Lung (tissue), 12 donors: ENCODE measurements around the gene TMEM128. TPM values are rescaled to one million over a fixed set of nuclear protein-coding genes. Genes with fewer than 3 reads are reported as not detected.

ENCODE experiments used
- ATAC-seq: fragments of 200-7000 bp; cut with Tn5 transposase; one replicate; pipeline ENCODE4 v1.9.1; 2020; ENCODE audit warnings: moderate number of reproducible peaks; ENCODE audit not compliant: insufficient read depth, low FRiP score
- DNase-seq, 3 donors: peaks; one replicate each; pipeline ENCODE4 v3.0.0-alpha.2; 2013 to 2017
- H3K27ac ChIP-seq, 2 donors: one replicate each; pipeline ENCODE4 v1.5.1; 2013; ENCODE audit warnings: mild to moderate bottlenecking in 2 of 2, moderate library complexity in 2 of 2, control low read depth in 1 of 2, inconsistent platforms in 1 of 2, low read depth in 1 of 2, low read length in 1 of 2
- H3K27me3 ChIP-seq, 3 donors: one replicate each; pipeline ENCODE4 v1.5.1; 2013; ENCODE audit warnings: low read length in 2 of 3; ENCODE audit not compliant: control insufficient read depth in 3 of 3, insufficient read depth in 3 of 3
- H3K36me3 ChIP-seq, 4 donors: one replicate each; pipeline ENCODE4 v1.5.1; 2013; ENCODE audit warnings: low read length in 4 of 4, mild to moderate bottlenecking in 1 of 4, moderate library complexity in 1 of 4; ENCODE audit not compliant: control insufficient read depth in 4 of 4, insufficient read depth in 4 of 4
- H3K4me1 ChIP-seq, 5 donors: one replicate each; pipeline ENCODE4 v1.5.1; 2013; ENCODE audit warnings: low read length in 5 of 5, mild to moderate bottlenecking in 2 of 5, moderate library complexity in 1 of 5; ENCODE audit not compliant: control insufficient read depth in 5 of 5, insufficient read depth in 5 of 5
- H3K4me3 ChIP-seq: one replicate; pipeline ENCODE4 v1.5.1; 2013; ENCODE audit warnings: mild to moderate bottlenecking, control low read depth, moderate library complexity
- H3K9ac ChIP-seq, 2 donors: one replicate each; pipeline ENCODE4 v1.5.1; 2013; ENCODE audit warnings: low read length in 2 of 2, control low read depth in 1 of 2; ENCODE audit not compliant: insufficient read depth in 1 of 2
- H3K9me3 ChIP-seq, 4 donors: one replicate each; pipeline ENCODE4 v1.5.1; 2013; ENCODE audit warnings: low read length in 3 of 4, mild to moderate bottlenecking in 1 of 4, moderate library complexity in 1 of 4; ENCODE audit not compliant: control insufficient read depth in 4 of 4, insufficient read depth in 3 of 4
- WGBS, 2 donors: extraction: QIAGEN DNeasy Blood & Tissue Kit; methylation state at CpG; one replicate each; pipeline ENCODE4 v1.1.7; 2013; 5-methylcytosine and 5-hydroxymethylcytosine counted together
- polyA plus RNA-seq, 2 donors: library from polyadenylated mRNA; stranded (reverse); fragments of 200-250 nt; gene quantifications; one replicate each; pipeline ENCODE4 v1.2.1, GENCODE V29; 2013
- total RNA-seq, 2 donors: library from RNA; depleted of rRNA in 1 of 2; stranded (reverse); fragments of >200 nt in 1 of 2; gene quantifications; one replicate each; pipeline ENCODE4 v1.2.1, GENCODE V29; 2014 to 2021
- TF ChIP-seq, protein P1 (sequence below): IDR thresholded peaks from 2 replicates; pipeline ENCODE4 v1.5.1; 2012; ENCODE audit warnings: mild to moderate bottlenecking; ENCODE audit errors: control extremely low read depth, extremely low read depth
- donor health status: control.
- donor health status: control.
- donor health status: Bipolar disorder and iron deficiency.
- donor health status: healthy.
- donor health status: DM: yes; HTN: yes; CAD: no.

Gene TMEM128
- total and polyA plus RNA-seq, 4 donors: 27.5 to 31.3 (median 29.2) TPM

DNA sequence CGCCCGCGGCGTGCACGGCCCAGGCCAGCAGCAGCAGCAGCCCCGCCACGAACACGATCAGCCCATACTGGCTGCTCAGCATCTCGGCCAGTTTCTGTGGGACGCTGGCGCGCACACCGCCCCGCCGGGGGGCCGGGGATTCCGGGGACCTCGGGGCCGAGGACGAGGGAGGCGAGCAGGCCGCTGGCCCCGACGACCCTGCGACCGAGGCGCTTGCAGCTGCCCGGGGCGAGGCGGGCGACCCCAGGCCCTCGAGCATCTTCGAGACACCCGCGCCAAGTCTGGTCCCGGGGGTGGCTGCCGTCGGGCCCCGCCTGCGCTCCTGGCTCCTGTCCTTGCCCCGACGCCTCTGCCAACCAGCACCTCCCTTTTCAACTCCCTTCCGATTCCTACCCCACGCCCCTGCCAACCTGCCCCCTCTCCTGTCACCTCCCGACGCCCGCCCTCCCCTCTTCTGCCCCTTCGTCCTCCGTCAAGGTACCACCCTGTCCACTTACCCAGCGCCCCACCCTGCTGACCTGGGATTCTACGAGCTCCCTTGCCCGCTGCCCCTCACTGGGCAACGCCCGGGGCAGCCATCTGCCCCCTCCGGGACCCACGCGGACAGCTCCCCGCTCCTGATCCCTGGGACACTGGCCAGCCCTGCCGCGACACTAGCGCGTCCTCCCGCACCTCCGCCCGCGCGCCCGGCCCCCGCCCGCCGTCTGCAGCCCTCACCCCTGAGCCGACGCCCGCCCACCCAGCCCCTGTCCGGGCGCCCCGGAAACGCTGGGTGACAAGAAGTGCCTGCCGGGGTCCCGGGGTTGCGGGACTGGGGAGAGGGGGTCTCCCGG, 21.2 kb downstream of the TMEM128 start, which contains the start of gene OTOP1:
OTOP1 (minus strand) TSS at position 324 of the 833 bp plus-strand sequence; CDS start at position 259, 65 bp downstream.
- no peak for DNase-seq
- H3K27me3 ChIP-seq: peaks cover 11 to 45% (median 28%) of the 10 kb centered on the region in 3 donors
- TF ChIP-seq, protein P1, sequence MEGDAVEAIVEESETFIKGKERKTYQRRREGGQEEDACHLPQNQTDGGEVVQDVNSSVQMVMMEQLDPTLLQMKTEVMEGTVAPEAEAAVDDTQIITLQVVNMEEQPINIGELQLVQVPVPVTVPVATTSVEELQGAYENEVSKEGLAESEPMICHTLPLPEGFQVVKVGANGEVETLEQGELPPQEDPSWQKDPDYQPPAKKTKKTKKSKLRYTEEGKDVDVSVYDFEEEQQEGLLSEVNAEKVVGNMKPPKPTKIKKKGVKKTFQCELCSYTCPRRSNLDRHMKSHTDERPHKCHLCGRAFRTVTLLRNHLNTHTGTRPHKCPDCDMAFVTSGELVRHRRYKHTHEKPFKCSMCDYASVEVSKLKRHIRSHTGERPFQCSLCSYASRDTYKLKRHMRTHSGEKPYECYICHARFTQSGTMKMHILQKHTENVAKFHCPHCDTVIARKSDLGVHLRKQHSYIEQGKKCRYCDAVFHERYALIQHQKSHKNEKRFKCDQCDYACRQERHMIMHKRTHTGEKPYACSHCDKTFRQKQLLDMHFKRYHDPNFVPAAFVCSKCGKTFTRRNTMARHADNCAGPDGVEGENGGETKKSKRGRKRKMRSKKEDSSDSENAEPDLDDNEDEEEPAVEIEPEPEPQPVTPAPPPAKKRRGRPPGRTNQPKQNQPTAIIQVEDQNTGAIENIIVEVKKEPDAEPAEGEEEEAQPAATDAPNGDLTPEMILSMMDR: no peak
- 13 to 19% methylated on average over 59 to 82 of the region's 82 CpGs for WGBS, 2 donors
- no peak within 1 kb of the TSS for H3K9ac ChIP-seq
- H3K36me3 ChIP-seq: no peaks in the 10 kb centered on the region
- H3K27ac ChIP-seq: no peak within 1 kb of the TSS
- H3K4me1 ChIP-seq: peaks cover 0 to 2% (median 0%) of the 10 kb centered on the region in 5 donors
- peaks cover 0 to 12% (median 0%) of the 10 kb centered on the region in 4 donors for H3K9me3 ChIP-seq
- ATAC-seq: no peak
- no peak within 1 kb of the TSS for H3K4me3 ChIP-seq

DNA sequence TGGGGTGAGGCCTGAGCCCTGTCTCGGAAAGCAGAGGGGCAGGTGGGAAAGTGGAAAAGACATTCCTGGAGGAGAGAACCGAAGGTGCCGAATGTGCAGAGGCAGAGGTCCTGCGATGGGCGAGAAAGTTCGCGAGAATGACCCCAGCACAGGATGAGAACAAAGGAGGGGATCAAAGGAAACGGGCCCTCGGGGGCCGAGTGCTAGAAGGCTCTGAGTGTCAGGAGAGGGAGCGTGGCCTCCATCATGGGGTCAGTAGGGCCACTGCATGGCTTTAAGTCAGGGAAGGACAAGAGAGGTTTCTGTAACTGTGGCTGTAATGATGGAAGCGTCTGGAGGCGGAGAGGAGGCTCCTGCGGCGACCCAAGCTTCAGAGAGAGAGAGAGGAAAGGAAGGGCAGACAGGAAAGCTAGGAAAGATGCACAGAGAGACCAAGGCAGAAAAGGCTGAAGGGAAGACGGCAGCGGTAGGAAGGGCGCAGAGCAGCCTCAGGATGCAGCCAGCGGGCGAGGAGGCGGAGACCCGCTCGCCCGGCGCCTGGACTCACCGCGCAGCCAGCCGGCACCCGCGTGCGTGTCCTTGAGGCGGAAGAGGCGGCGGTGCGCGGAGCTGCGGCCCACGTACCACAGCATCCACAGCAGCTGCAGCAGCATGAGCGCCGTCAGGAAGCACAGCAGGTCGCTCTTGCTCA, 22.0 kb downstream of the TMEM128 start:
- Histone ChIP-seq H3K9me3 (peaks cover 0 to 12% (median 0%) of the 10 kb centered on the region in 4 donors), H3K27ac (no peak overlapping the region), H3K27me3 (peaks cover 11 to 46% (median 28%) of the 10 kb centered on the region in 3 donors), H3K9ac (no peak overlapping the region), H3K4me3 (no peak overlapping the region), H3K4me1 (peaks cover 0 to 2% (median 0%) of the 10 kb centered on the region in 5 donors), H3K36me3 (no peaks in the 10 kb centered on the region)
- no peak for ATAC-seq
- TF ChIP-seq, protein P1: no peak
- 12 to 15% methylated on average over 41 of the region's 41 CpGs for WGBS, 2 donors
- no peak for DNase-seq

DNA sequence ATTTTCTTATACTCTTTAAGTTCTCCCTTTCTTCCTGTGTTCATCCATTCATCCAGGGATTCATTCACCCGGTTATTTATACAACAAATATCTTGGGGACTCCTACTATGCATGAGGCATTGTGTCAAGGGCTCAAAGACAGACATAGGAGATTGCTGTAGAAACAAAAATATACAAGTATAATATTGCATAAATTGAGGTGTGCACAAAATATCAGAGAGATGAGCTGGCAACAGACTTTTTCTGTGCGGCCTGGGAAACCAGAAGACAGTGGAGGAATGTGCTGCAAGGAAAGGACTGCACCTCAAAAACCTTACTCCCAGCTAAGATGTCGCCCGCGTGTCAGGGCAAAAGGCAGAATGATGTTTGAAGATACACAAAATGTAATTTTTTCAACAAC, 30.9 kb downstream of the TMEM128 start:
- H3K27ac ChIP-seq: no peak overlapping the region
- no peaks in the 10 kb centered on the region for H3K9me3 ChIP-seq
- TF ChIP-seq, protein P1: no peak
- no peak overlapping the region for H3K4me3 ChIP-seq
- peaks cover 0 to 14% (median 0%) of the 10 kb centered on the region in 3 donors for H3K27me3 ChIP-seq
- DNase-seq (no peak), ATAC-seq (no peak)
- WGBS, 2 donors: 76 to 78% methylated on average over 5 of the region's 5 CpGs
- H3K9ac ChIP-seq: no peak overlapping the region
- no peaks in the 10 kb centered on the region for H3K4me1 ChIP-seq
- H3K36me3 ChIP-seq: no peaks in the 10 kb centered on the region
